ENCODE data around the gene HDX.

DNA sequence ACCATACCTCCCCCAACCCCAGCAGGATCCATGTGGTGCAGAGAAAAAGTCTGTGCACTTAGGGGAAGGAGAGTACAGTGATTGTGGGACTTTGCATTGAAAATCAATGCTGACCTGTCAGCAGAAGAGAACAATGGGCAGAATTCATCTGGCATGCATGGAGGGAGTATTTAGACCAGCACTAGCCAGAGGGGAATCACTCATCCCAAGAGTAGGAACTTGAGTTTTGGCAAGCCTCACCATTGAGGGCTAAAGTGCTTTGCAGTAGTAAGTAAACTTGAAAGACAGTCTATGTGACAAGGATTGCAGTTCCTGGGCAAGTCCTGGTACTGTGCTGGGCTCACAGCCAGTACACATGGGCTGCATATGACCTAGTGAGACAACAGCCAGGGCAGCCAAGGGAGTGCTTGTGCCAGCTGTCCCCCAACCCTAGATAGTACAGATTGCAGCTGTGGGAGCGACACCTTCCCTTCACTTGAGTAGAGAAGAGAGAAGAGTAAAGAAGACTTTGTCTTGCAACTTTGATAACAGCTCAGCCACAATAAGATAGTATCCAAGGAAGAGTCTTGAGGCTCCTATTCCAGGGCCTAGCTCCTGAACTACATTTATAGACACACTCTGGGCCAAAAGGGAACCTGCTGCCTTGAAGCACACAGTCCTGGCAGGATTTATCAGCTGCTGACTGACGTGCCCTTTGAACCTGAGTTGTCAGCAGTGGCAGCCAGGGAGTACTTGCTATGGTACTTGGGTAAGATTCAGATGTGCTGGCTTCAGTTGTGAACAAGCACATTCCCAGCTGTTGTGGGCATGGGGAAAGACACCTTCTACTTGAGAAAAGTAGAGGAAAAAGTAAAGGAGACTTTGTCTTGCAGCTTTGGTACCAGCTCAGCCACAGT is 48.7 kb downstream of the HDX start:
- TF ChIP-seq, protein P1, sequence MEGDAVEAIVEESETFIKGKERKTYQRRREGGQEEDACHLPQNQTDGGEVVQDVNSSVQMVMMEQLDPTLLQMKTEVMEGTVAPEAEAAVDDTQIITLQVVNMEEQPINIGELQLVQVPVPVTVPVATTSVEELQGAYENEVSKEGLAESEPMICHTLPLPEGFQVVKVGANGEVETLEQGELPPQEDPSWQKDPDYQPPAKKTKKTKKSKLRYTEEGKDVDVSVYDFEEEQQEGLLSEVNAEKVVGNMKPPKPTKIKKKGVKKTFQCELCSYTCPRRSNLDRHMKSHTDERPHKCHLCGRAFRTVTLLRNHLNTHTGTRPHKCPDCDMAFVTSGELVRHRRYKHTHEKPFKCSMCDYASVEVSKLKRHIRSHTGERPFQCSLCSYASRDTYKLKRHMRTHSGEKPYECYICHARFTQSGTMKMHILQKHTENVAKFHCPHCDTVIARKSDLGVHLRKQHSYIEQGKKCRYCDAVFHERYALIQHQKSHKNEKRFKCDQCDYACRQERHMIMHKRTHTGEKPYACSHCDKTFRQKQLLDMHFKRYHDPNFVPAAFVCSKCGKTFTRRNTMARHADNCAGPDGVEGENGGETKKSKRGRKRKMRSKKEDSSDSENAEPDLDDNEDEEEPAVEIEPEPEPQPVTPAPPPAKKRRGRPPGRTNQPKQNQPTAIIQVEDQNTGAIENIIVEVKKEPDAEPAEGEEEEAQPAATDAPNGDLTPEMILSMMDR (IDR thresholded peaks at IDR 0.05 in 4 of 5, conservative IDR thresholded peaks at IDR 0.05 in 1 of 5): no peak
- no peak for TF ChIP-seq POLR2A (IDR thresholded peaks at IDR 0.05)
